NT2/D1 (cell line): ENCODE results near the gene TBC1D3I.
"Not testable (repeated sequence)": the region's sequence is repeated elsewhere in the genome, so short reads cannot be mapped to it uniquely, and the experiment has no call there.

Experiments
- SUZ12 ChIP-seq: IDR thresholded peaks from 2 replicates; pipeline ENCODE4 v1.6.1; 2011; ENCODE audit not compliant: insufficient read length, insufficient read depth; ENCODE audit errors: extremely low read depth
- YY1 ChIP-seq: IDR thresholded peaks from 2 replicates; pipeline ENCODE4 v1.6.1; 2011; ENCODE audit not compliant: insufficient read length, insufficient read depth

- TF ChIP-seq YY1, SUZ12: not testable (repeated sequence)
Measured at GRCh38 chr17:36295161-36295560, 30.8 kb upstream of the TBC1D3I start.
